ENCODE measurements around the gene PPL.

DNA sequence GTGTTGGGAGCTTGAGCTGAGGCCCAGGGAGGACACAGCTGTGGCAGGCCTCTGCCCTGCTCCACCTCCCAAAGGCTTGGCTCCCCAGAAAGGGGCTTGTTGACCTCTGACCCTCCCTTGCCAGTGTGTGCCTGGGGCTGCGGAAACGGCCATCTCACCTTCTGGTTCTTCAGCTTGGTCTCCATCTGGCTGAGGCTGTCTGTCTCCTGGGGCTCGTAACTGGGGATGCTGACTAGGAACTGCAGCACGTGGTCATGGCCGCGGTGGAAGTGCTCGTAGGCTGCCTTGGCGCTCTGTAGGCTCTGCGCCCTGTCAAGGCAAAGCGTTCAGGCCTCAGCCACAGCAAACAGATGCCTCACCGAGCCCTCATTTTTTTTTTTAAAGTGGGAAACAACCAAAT lies 46.9 kb downstream of the PPL start:
- TF ChIP-seq, protein P1, sequence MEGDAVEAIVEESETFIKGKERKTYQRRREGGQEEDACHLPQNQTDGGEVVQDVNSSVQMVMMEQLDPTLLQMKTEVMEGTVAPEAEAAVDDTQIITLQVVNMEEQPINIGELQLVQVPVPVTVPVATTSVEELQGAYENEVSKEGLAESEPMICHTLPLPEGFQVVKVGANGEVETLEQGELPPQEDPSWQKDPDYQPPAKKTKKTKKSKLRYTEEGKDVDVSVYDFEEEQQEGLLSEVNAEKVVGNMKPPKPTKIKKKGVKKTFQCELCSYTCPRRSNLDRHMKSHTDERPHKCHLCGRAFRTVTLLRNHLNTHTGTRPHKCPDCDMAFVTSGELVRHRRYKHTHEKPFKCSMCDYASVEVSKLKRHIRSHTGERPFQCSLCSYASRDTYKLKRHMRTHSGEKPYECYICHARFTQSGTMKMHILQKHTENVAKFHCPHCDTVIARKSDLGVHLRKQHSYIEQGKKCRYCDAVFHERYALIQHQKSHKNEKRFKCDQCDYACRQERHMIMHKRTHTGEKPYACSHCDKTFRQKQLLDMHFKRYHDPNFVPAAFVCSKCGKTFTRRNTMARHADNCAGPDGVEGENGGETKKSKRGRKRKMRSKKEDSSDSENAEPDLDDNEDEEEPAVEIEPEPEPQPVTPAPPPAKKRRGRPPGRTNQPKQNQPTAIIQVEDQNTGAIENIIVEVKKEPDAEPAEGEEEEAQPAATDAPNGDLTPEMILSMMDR (IDR thresholded peaks at IDR 0.05): no peak
- TF ChIP-seq POLR2A (IDR thresholded peaks at IDR 0.05): no peak

Measured in testis (tissue), 2 donors.